Spleen (tissue), 11 donors: ENCODE measurements around the gene SPACA6. TPM values are rescaled to one million over a fixed set of nuclear protein-coding genes. Genes with fewer than 3 reads are reported as not detected.

Experiments
- DNase-seq: peaks from one replicate; pipeline ENCODE4 v3.0.0-alpha.2; 2020
- H3K27ac ChIP-seq, 8 donors: fragments of 200-600 bp; sonication (generic) in 7 of 8; 1 replicate in 4 of 8; 2 replicates in 4 of 8; pipeline versions ENCODE4 v1.5.0 to v1.8.0; 2016 to 2021; ENCODE audit warnings: inconsistent platforms in 4 of 8, mild to moderate bottlenecking in 4 of 8, moderate library complexity in 1 of 8
- H3K27me3 ChIP-seq, 7 donors: fragments of 200-600 bp; sonication (generic) in 6 of 7; replicated peaks in 1 of 7; 1 replicate in 4 of 7; 2 replicates in 3 of 7; pipeline versions ENCODE4 v1.5.0 to v1.8.0; 2016 to 2021; ENCODE audit warnings: inconsistent platforms in 3 of 7, mild to moderate bottlenecking in 1 of 7
- H3K36me3 ChIP-seq, 6 donors: fragments of 200-600 bp; sonication (generic) in 5 of 6; 1 replicate in 4 of 6; 2 replicates in 2 of 6; pipeline versions ENCODE4 v1.5.0 to v1.8.0; 2016 to 2021; ENCODE audit warnings: inconsistent platforms in 2 of 6
- H3K4me1 ChIP-seq, 6 donors: fragments of 200-600 bp; sonication (generic) in 5 of 6; 1 replicate in 3 of 6; 2 replicates in 3 of 6; pipeline versions ENCODE4 v1.5.0 to v1.8.0; 2016 to 2021; ENCODE audit warnings: inconsistent platforms in 3 of 6
- H3K4me3 ChIP-seq, 8 donors: fragments of 200-600 bp; sonication (generic) in 7 of 8; 1 replicate in 4 of 8; 2 replicates in 4 of 8; pipeline versions ENCODE4 v1.5.0 to v1.8.0; 2016 to 2021; ENCODE audit warnings: inconsistent platforms in 4 of 8, mild to moderate bottlenecking in 4 of 8, moderate library complexity in 2 of 8
- H3K9me3 ChIP-seq, 8 donors: fragments of 200-600 bp; sonication (generic) in 7 of 8; 1 replicate in 4 of 8; 2 replicates in 4 of 8; pipeline versions ENCODE4 v1.5.0 to v1.8.0; 2016 to 2021; ENCODE audit warnings: inconsistent platforms in 4 of 8
- POLR2A ChIP-seq, 3 donors: fragments of 450-650 bp; IDR thresholded peaks; one replicate each; pipeline ENCODE4 v1.5.1; 2017; ENCODE audit warnings: antibody characterized with exemption in 3 of 3, mild to moderate bottlenecking in 1 of 3
- POLR2AphosphoS5 ChIP-seq, 3 donors: sonication (generic); formaldehyde crosslinking; IDR thresholded peaks; one replicate each; pipeline ENCODE4 v1.5.1; 2017; ENCODE audit warnings: antibody characterized with exemption in 3 of 3
- WGBS, 5 donors: extraction: QIAGEN DNeasy Blood & Tissue Kit in 3 of 5; methylation state at CpG; one replicate each; pipeline versions ENCODE4 v1.1.5 to v1.1.7; 2013 to 2018; 5-methylcytosine and 5-hydroxymethylcytosine counted together
- intact Hi-C: fragments of 100-400 bp; cut with DNase I; formaldehyde crosslinking; loops from one replicate; pipeline ENCODE4 v1.15.0; 2023; ENCODE audit warnings: low total_unique reads
- polyA plus RNA-seq, 3 donors: library from polyadenylated mRNA; stranded (reverse); fragments of 200-250 nt; gene quantifications; one replicate each; pipeline ENCODE4 v1.2.1, GENCODE V29; 2013
- total RNA-seq, 7 donors: library from RNA; depleted of rRNA in 3 of 7; stranded (reverse); fragments of >200 nt in 3 of 7; fragmentation: NEBNext Ultra II Directional in 4 of 7; extraction: Animal tissue kit (Norgen Biotek cat#: 25700) in 4 of 7; gene quantifications; one replicate each; pipeline versions ENCODE4 v1.1.0 to v1.2.1, GENCODE V29; 2016 to 2021
- TF ChIP-seq, protein P1 (sequence below), 11 experiments: fragments of 200-600 bp in 7 of 11; fragments of 450-650 bp in 4 of 11; sonication (generic) in 4 of 11; IDR thresholded peaks in 8 of 11; conservative IDR thresholded peaks in 3 of 11; 1 replicate in 7 of 11; 2 replicates in 4 of 11; pipeline versions ENCODE4 v1.4.0 to v1.8.0; 2016 to 2021; ENCODE audit warnings: antibody characterized with exemption in 11 of 11, inconsistent platforms in 4 of 11, mild to moderate bottlenecking in 1 of 11
- donor health status: healthy with polysubstance abuse.
- donor health status: DM: no; HTN: no; CAD: no; lungs with moderate emphysema.
- donor health status: DM: no; HTN: no; CAD: no.
- donor health status: Bipolar disorder and iron deficiency.
- donor health status: healthy.
- donor health status: DM: no; HTN: no; CAD: no.
- donor health status: DM: yes; HTN: yes; CAD: no.

SPACA6 gene
- total and polyA plus RNA-seq, 10 donors: 9.6 to 44.2 (median 20.2) TPM

DNA sequence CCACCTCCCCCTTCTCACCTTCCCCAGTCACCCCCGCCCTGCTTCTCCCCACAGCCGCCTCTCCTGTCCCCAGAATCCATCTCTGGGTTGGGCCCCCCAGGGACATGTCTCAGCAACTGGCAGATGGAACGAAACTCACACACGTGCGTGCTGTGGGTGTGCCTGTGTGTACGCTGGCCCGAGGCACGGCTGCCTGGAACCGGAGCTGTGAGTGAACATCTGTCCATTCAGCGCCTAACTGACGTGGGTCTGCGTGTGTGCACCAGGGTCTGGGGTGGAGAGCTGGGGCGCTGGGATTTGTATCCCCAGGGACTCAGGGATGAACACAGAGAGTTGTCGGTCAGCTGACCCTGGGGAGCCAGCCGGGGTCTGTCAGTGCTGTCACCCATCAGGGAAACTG, 31.4 kb downstream of the SPACA6 start:
- intact Hi-C loops: no loop called here
- no peak for DNase-seq
- Histone ChIP-seq H3K36me3 (no peaks in the 10 kb centered on the region), H3K4me1 (peaks cover 0 to 6% (median 4%) of the 10 kb centered on the region in 6 donors), H3K27me3 (peaks cover 0 to 97% (median 36%) of the 10 kb centered on the region in 7 donors), H3K27ac (no peak overlapping the region), H3K9me3 (peaks cover 0 to 3% (median 0%) of the 10 kb centered on the region in 8 donors), H3K4me3 (no peak overlapping the region)
- TF ChIP-seq POLR2A (IDR thresholded peaks at IDR 0.05) (no peak), POLR2AphosphoS5 (IDR thresholded peaks at IDR 0.05) (no peak)
- TF ChIP-seq, protein P1, sequence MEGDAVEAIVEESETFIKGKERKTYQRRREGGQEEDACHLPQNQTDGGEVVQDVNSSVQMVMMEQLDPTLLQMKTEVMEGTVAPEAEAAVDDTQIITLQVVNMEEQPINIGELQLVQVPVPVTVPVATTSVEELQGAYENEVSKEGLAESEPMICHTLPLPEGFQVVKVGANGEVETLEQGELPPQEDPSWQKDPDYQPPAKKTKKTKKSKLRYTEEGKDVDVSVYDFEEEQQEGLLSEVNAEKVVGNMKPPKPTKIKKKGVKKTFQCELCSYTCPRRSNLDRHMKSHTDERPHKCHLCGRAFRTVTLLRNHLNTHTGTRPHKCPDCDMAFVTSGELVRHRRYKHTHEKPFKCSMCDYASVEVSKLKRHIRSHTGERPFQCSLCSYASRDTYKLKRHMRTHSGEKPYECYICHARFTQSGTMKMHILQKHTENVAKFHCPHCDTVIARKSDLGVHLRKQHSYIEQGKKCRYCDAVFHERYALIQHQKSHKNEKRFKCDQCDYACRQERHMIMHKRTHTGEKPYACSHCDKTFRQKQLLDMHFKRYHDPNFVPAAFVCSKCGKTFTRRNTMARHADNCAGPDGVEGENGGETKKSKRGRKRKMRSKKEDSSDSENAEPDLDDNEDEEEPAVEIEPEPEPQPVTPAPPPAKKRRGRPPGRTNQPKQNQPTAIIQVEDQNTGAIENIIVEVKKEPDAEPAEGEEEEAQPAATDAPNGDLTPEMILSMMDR (IDR thresholded peaks at IDR 0.05 in 8 of 11, conservative IDR thresholded peaks at IDR 0.05 in 3 of 11): no peak
- 58 to 72% (median 64%) methylated on average over 15 of the region's 15 CpGs for WGBS, 5 donors

- WGBS, 5 donors: 32 to 63% (median 61%) methylated on average over 7 to 14 of the region's 14 CpGs
- intact Hi-C loops: no loop called here
- DNase-seq: no peak
These were observed 32.9 kb downstream of the SPACA6 start for GRCh38 chr19:51726049-51726448.

GRCh38 chr19:51727349-51727880, 34.3 kb downstream of the SPACA6 start:
- Histone ChIP-seq H3K4me1 (no peaks in the 10 kb centered on the region), H3K27me3 (peaks cover 0 to 84% (median 17%) of the 10 kb centered on the region in 7 donors), H3K4me3 (no peak overlapping the region), H3K27ac (no peak overlapping the region), H3K9me3 (peaks cover 0 to 27% (median 14%) of the 10 kb centered on the region in 8 donors), H3K36me3 (no peaks in the 10 kb centered on the region)
- intact Hi-C loops: no loop called here
- DNase-seq: no peak
- whole genome bisulfite sequencing, 5 donors: 77 to 92% (median 83%) methylated on average over 7 of the region's 7 CpGs
- TF ChIP-seq POLR2A (IDR thresholded peaks at IDR 0.05) (no peak), POLR2AphosphoS5 (IDR thresholded peaks at IDR 0.05) (no peak)
- TF ChIP-seq, protein P1 (IDR thresholded peaks at IDR 0.05 in 8 of 11, conservative IDR thresholded peaks at IDR 0.05 in 3 of 11): no peak

More at GRCh38 chr19:51726049-51726448, 32.9 kb downstream of the SPACA6 start:
- H3K27me3 ChIP-seq: peaks cover 0 to 89% (median 21%) of the 10 kb centered on the region in 7 donors
- no peak overlapping the region for H3K27ac ChIP-seq
- no peak overlapping the region for H3K4me3 ChIP-seq
- peaks cover 0 to 16% (median 10%) of the 10 kb centered on the region in 8 donors for H3K9me3 ChIP-seq
- no peaks in the 10 kb centered on the region for H3K36me3 ChIP-seq
- TF ChIP-seq POLR2A (IDR thresholded peaks at IDR 0.05) (no peak), POLR2AphosphoS5 (IDR thresholded peaks at IDR 0.05) (no peak)
- TF ChIP-seq, protein P1 (IDR thresholded peaks at IDR 0.05 in 8 of 11, conservative IDR thresholded peaks at IDR 0.05 in 3 of 11): no peak
- H3K4me1 ChIP-seq: no peaks in the 10 kb centered on the region

GRCh38 chr19:51729781-51730180, 36.7 kb downstream of the SPACA6 start:
- intact Hi-C loops: no loop called here
- Histone ChIP-seq H3K9me3 (peaks cover 0 to 27% (median 14%) of the 10 kb centered on the region in 8 donors), H3K4me3 (no peak overlapping the region), H3K27me3 (peaks cover 0 to 76% (median 13%) of the 10 kb centered on the region in 7 donors), H3K27ac (no peak overlapping the region), H3K4me1 (no peaks in the 10 kb centered on the region), H3K36me3 (no peaks in the 10 kb centered on the region)
- no peak for TF ChIP-seq POLR2AphosphoS5 (IDR thresholded peaks at IDR 0.05)
- no peak for TF ChIP-seq POLR2A (IDR thresholded peaks at IDR 0.05)
- TF ChIP-seq, protein P1 (IDR thresholded peaks at IDR 0.05 in 8 of 11, conservative IDR thresholded peaks at IDR 0.05 in 3 of 11): no peak
- WGBS, 5 donors: 67 to 77% (median 72%) methylated on average over 2 of the region's 2 CpGs; no CpG with 5 or more reads in 1 of the 5 donors
- no peak for DNase-seq
